Activated CD4-positive, alpha-beta memory T cell treated with anti-CD3 and anti-CD28 coated beads, Interleukin-2, amount 10 ng/mL, durations not matched to agents 7 days and 5 days (primary cell): ENCODE measurements around the gene NUAK2. TPM values are rescaled to one million over a fixed set of nuclear protein-coding genes. Genes with fewer than 3 reads are reported as not detected.

Source experiments
- CTCF ChIA-PET: fragments of 350-600 bp; sonication (Branson Sonifier 250); formaldehyde crosslinking; loops from one replicate; lab custom pipeline; 2021; ENCODE audit warnings: antibody characterized with exemption, inconsistent platforms; lab: Charles Lee
- POLR2A ChIA-PET: fragments of 350-600 bp; sonication (Branson Sonifier 250); formaldehyde crosslinking; loops from one replicate; lab custom pipeline; 2021; ENCODE audit warnings: antibody characterized with exemption; lab: Charles Lee
- DNase-seq: peaks from one replicate; pipeline ENCODE4 v3.0.0-alpha.2; 2020
- H3K27ac Mint-ChIP-seq: one replicate; pipeline ENCODE4 v1.8.0; 2021; ENCODE audit warnings: mild to moderate bottlenecking, mixed read lengths
- H3K27me3 Mint-ChIP-seq: one replicate; pipeline ENCODE4 v1.8.0; 2021; ENCODE audit warnings: mixed read lengths
- H3K36me3 Mint-ChIP-seq: one replicate; pipeline ENCODE4 v1.8.0; 2021; ENCODE audit warnings: low read depth, mixed read lengths
- H3K4me1 Mint-ChIP-seq: one replicate; pipeline ENCODE4 v1.8.0; 2021; ENCODE audit warnings: mixed read lengths
- H3K4me3 Mint-ChIP-seq: one replicate; pipeline ENCODE4 v1.8.0; 2021; ENCODE audit warnings: mild to moderate bottlenecking, mixed read lengths
- H3K9me3 Mint-ChIP-seq: one replicate; pipeline ENCODE4 v1.8.0; 2021; ENCODE audit warnings: mixed read lengths
- total RNA-seq, 2 experiments: library from RNA; stranded (reverse); gene quantifications; one replicate each; pipeline ENCODE4 v1.2.3, GENCODE V29; 2021

NUAK2 gene
- total RNA-seq, 2 experiments from 2014 or later = 12.4 to 13.0 TPM

DNA sequence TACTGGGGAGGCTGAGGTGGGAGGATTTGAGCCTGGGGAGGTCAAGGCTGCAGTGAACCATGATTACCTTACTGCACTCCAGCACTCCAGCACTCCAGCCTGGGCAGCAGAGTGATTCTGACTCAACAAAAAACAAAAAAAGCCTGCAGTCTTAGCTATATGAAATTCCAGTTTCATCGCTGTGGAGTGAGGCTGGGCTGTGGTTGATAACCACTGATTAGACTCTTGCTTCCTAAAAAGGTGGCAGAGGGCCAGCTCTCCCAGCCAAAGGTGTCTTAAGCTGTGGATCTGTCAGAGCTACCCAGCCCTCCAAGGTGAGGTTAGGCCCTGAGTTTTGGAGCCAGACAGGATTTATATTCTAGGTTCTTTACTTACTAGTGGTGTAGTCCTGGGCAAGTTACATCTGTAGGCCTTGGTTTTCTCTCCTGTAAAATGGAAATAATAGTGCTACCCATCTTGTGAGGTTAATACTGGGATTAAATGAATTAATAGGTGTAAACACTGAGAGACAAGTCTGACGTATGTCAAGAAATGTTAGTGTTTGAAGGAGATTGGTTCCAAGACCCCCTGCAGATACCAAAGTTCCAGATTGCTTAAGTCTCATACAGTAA lies 57.9 kb downstream of the NUAK2 start:
- Mint-ChIP-seq H3K4me3 (no peak overlapping the region), H3K36me3 (no peaks in the 10 kb centered on the region), H3K27ac (no peak overlapping the region), H3K27me3 (no peaks in the 10 kb centered on the region), H3K9me3 (no peaks in the 10 kb centered on the region), H3K4me1 (peaks cover 24% of the 10 kb centered on the region)
- DNase-seq = no peak
- POLR2A ChIA-PET = no interaction called here
- CTCF ChIA-PET = interaction anchor here (0.9 to 3.8 kb wide), 3 partner anchors 10 to 61 kb away, joined by 3 to 17 read pairs (median 6); no protein-coding TSS in a partner anchor

DNA sequence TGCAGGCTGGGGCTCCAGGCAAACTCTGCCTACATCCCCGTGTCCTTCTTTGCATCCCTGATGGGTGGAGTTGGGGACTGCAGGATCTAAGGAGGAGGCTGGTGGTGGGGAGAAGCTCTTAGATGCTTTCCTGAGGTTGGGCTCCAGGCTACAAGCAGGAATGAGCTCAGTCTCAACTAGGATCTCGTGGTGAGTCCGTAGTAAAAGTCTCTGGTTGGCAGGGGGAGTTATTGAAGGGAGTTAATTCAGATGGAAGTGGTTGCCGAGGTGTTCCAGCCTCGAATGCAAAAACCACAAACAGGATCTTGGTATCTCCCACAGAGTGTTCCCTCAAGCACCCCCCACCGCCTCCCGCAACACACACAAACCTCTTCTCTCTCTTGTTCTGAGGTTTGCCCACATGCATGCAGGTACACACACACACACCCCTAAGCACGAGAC lies 58.8 kb downstream of the NUAK2 start:
- H3K27me3 Mint-ChIP-seq = no peaks in the 10 kb centered on the region
- no peaks in the 10 kb centered on the region for H3K9me3 Mint-ChIP-seq
- no peak overlapping the region for H3K4me3 Mint-ChIP-seq
- CTCF ChIA-PET = interaction anchor here (0.9 to 3.8 kb wide), 5 partner anchors 11 to 287 kb away, joined by 3 to 17 read pairs (median 3); no protein-coding TSS in a partner anchor
- no peak for DNase-seq
- H3K36me3 Mint-ChIP-seq = no peaks in the 10 kb centered on the region
- H3K27ac Mint-ChIP-seq = no peak overlapping the region
- POLR2A ChIA-PET = no interaction called here
- H3K4me1 Mint-ChIP-seq = peaks cover 24% of the 10 kb centered on the region

DNA sequence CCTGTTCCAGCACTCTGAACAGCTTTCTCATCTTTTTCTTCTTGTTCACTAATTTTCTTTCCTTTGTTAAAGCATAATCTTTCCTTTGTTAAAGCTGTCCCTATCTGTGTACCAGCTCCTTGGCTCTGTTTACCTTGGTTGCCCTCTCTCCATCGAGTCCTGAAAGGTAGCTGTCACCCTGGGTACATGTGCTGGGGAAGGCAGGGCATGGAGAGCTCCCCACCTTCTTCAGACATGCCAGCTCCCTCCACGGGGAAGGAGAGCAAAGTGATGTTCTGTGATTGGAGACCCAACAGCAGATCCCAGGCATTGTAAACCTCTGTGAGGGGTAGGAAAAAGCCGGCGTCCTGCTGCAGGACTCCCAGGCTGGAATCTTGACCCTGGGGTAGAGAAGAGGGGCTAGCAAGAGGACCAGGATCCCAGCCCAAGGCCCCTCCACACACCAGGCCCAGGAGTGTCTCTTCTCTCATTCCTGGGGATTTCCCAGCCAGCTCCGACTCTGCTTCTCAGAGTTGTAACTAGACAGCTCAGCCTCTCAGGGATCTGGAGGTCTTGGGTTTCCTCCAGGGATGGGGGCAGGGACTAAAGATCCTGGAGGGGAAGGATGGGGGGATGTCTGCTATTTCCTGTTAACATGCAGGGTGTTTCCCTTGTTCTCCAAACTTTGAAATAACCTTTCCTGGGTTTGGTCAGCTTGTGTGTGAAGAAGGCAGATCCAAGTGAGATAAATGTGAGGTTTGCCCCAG lies 59.4 kb downstream of the NUAK2 start:
- Mint-ChIP-seq H3K9me3 (no peaks in the 10 kb centered on the region), H3K36me3 (no peaks in the 10 kb centered on the region), H3K27me3 (no peaks in the 10 kb centered on the region), H3K4me3 (no peak overlapping the region), H3K27ac (no peak overlapping the region), H3K4me1 (peaks cover 20% of the 10 kb centered on the region)
- POLR2A ChIA-PET = interaction anchor here (1.2 kb wide), 2 partner anchors 11 to 23 kb away, joined by 3 read pairs; no protein-coding TSS in a partner anchor
- no peak for DNase-seq
- CTCF ChIA-PET = interaction anchor here (0.8 to 3.8 kb wide), 8 partner anchors 11 to 286 kb away, joined by 3 to 17 read pairs (median 3); no protein-coding TSS in a partner anchor

DNA sequence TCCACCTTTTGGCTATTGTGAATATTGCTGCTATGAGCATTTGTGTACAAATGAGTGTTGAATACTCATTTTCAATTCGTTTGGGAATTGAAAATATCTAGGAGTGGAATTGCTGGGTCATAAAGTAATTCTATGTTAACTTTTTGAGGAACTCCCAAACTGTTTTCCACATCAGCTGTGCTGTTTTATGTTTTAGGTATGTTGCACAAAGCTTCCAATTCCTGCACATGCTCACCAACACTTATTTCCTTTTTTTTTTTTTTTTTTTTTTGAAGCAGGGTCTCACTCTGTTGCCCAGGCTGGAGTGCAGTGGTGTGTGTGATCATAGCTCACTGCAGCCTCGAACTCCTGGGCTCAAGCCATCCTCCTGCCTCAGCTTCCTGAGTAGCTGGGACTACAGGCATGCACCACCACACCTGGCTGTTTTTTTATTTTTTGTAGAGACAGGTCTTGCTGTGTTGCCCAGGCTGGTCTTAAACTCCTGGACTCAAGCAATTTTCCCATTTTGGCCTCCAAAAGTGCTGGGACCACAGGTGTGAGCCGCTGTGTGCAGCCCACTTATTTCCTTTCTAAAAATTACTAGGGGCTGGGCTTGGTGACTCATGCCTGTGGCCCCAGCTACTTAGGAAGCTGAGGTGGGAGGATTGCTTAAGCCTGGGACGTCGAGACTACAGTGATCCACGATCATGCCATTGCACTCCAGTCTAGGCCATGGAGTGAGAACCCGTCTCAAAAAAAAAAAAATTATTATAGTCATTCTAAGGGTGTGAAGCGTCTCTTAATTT lies 60.4 kb downstream of the NUAK2 start:
- Mint-ChIP-seq H3K36me3 (no peaks in the 10 kb centered on the region), H3K9me3 (no peaks in the 10 kb centered on the region), H3K27ac (no peak overlapping the region), H3K4me1 (peaks cover 20% of the 10 kb centered on the region), H3K27me3 (peaks cover 2% of the 10 kb centered on the region), H3K4me3 (no peak overlapping the region)
- ChIA-PET CTCF (interaction anchor here (0.8 to 8.8 kb wide), 9 partner anchors 9 to 273 kb away, joined by 3 to 92 read pairs (median 4); partner anchors contain the start of gene TMCC2), POLR2A (interaction anchor here (1.2 kb wide), 2 partner anchors 12 to 24 kb away, joined by 3 read pairs; no protein-coding TSS in a partner anchor)
- no peak for DNase-seq

DNA sequence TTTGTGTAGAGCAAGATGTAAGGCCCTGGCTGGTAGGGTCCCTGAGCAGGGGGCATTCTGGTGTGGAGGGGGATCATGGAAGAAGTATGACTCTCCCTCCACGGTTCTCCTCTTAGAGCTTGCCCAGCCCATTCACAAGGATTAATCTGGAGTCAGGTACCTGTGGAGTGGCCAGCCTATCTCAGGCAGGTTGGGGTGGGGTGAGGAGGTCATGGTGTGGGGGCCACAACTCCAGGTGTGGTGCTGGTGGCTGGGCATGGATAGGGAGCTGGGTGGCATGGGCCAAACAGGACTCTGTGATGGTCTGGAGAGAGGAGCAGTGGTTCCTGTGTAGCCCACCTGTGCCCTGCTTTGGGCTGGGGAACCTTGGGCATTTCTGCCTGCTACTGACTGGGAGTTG lies 61.5 kb downstream of the NUAK2 start:
- ChIA-PET CTCF (interaction anchor here (1.0 to 8.8 kb wide), 10 partner anchors 9 to 272 kb away, joined by 3 to 92 read pairs (median 8); partner anchors contain the start of gene TMCC2), POLR2A (interaction anchor here (0.6 kb wide), 1 partner anchor 41 kb away, joined by 3 read pairs; no protein-coding TSS in a partner anchor)
- no peaks in the 10 kb centered on the region for H3K9me3 Mint-ChIP-seq
- DNase-seq = no peak
- no peaks in the 10 kb centered on the region for H3K36me3 Mint-ChIP-seq
- H3K4me3 Mint-ChIP-seq = no peak overlapping the region
- peaks cover 20% of the 10 kb centered on the region for H3K4me1 Mint-ChIP-seq
- H3K27ac Mint-ChIP-seq = no peak overlapping the region
- H3K27me3 Mint-ChIP-seq = peaks cover 2% of the 10 kb centered on the region

DNA sequence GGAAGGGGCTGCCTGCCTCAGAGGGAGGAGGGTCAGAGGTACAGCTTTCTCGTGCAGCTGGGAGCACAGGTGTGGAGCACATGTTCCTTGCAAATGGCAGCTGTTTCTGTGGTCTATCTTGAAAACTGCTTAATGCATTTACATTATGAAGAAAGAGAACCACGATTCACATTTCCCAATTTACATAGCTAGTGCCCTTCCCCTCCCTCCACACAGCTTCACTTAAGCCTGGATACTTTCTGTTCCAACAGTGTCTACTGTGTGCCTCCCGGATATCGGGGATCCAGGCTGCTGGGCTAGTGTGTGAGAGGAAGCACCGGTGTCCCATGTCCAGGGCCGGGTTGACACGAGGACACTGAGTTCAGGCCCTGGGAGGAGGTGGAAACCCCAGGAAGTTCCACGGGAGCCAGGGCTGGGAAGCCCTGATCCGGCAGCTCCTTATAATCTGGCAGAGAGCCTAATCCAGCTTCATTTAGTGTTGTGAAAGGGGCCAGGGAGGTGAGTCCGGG lies 62.2 kb downstream of the NUAK2 start:
- ChIA-PET POLR2A (no interaction called here), CTCF (interaction anchor here (1.7 to 8.8 kb wide), 7 partner anchors 9 to 270 kb away, joined by 4 to 92 read pairs (median 13); partner anchors contain the start of gene TMCC2)
- Mint-ChIP-seq H3K27ac (no peak overlapping the region), H3K27me3 (peaks cover 2% of the 10 kb centered on the region), H3K4me3 (no peak overlapping the region), H3K4me1 (peaks cover 20% of the 10 kb centered on the region), H3K36me3 (no peaks in the 10 kb centered on the region), H3K9me3 (no peaks in the 10 kb centered on the region)
- DNase-seq = no peak

DNA sequence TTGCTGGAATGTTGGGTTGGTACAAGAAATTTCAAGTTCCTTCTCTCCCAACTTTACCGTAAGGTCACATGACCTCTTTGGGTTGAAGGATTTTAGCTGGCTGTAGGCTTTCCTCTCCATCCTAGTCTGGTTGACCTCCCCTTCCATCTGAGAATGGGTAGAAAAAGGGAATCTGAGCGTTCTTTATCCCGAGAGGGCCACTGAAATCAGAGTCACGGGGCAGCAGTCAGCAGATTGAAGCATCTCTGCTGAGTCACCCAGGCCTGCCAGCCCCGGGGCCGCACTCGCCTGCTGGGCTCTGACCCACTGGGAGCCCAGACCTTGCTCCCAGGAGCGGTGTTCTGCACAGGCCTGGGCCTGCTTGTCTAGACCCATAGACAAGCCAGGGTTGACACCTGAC lies 62.8 kb downstream of the NUAK2 start:
- H3K4me3 Mint-ChIP-seq = no peak overlapping the region
- no peak overlapping the region for H3K27ac Mint-ChIP-seq
- no peak for DNase-seq
- ChIA-PET CTCF (interaction anchor here (1.7 to 8.8 kb wide), 6 partner anchors 8 to 270 kb away, joined by 4 to 92 read pairs (median 14); partner anchors contain the start of gene TMCC2), POLR2A (interaction anchor here (1.6 kb wide), 1 partner anchor 13 kb away, joined by 4 read pairs; no protein-coding TSS in a partner anchor)
- H3K4me1 Mint-ChIP-seq = peaks cover 18% of the 10 kb centered on the region
- no peaks in the 10 kb centered on the region for H3K36me3 Mint-ChIP-seq
- no peaks in the 10 kb centered on the region for H3K9me3 Mint-ChIP-seq
- peaks cover 2% of the 10 kb centered on the region for H3K27me3 Mint-ChIP-seq

DNA sequence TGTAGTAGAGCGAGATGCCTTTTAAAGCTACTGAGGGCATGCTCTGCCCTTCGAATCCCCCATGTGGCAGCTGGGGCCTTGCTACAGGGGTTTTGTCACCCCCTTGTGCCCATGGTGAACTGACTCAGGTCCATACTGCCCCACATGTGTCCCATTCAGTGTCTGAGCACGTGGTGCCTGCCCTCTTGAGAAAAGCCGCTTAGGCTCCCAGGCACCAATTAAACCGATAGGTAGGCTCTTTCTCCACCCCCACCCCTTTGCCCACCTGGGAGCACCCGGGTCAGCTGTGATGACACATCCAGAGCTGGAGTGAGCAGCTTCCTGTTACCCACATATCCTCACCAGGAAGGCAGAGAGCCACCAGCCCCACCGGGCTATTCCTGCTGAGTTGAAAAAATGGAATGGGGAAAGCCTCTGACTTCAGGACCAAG lies 63.3 kb downstream of the NUAK2 start:
- CTCF ChIA-PET = interaction anchor here (0.7 to 8.8 kb wide), 8 partner anchors 8 to 269 kb away, joined by 3 to 92 read pairs (median 9); partner anchors contain the start of gene TMCC2
- POLR2A ChIA-PET = interaction anchor here (1.6 kb wide), 1 partner anchor 13 kb away, joined by 4 read pairs; no protein-coding TSS in a partner anchor

DNA sequence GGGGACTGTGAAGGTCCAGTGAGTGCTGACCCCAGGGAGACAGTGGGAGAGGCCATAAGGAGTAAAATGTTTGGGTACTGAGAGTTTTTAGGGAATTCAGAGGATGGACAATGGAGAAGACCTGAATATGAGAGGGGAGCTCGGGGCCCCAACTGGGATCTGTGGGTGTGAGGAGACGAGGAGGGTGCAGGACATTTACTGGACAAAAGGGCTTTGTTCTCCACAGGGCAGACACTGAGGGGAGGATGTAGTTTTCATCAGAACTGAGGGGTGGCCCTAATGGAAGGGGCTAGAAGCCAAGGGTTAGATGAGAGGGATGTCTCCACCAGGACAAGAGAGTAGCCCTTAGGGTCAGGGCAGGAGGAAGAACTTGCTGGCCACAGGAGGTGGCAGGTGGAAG lies 63.8 kb downstream of the NUAK2 start:
- peaks cover 10% of the 10 kb centered on the region for H3K4me1 Mint-ChIP-seq

More for the DNA sequence above, 63.3 kb downstream of the NUAK2 start:
- H3K27ac Mint-ChIP-seq = no peak overlapping the region
- no peak for DNase-seq
- no peak overlapping the region for H3K4me3 Mint-ChIP-seq
- H3K9me3 Mint-ChIP-seq = no peaks in the 10 kb centered on the region
- no peaks in the 10 kb centered on the region for H3K36me3 Mint-ChIP-seq
- H3K27me3 Mint-ChIP-seq = peaks cover 2% of the 10 kb centered on the region
- peaks cover 15% of the 10 kb centered on the region for H3K4me1 Mint-ChIP-seq

DNA sequence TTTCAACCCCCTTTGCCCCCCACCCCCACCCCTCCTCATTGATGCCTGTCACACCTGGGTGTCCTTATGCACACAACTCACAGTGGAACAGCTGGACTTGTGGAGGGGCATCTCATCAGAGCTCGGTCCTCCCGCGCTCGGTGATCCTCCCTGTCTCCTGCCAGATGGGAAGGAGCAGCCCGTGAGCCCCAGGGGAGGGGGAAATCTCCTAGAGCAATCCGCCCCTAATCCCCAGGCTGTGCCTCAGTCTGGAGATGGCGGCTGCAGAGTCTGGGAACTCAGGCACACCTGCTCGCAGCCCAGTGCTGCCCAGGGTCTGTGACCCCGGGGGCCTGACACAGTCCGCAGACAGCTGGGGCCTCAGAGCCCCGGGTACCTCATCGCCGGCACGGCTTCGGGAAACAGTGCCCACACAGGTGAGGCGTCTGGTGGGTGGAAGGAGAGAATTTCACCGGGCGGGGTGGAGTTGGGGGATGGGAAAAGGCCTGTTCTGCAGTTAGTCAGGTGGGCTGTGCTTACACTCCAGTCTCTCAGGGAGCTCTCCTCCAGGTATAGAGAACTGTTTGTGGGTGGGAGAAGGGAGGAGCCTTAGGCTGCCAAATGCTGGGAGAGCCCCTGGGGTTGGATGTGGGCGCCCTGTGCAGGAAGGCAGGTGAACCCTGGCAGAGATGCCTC lies 64.5 kb downstream of the NUAK2 start:
- peaks cover 2% of the 10 kb centered on the region for H3K27me3 Mint-ChIP-seq
- DNase-seq = no peak
- H3K36me3 Mint-ChIP-seq = no peaks in the 10 kb centered on the region
- peaks cover 5% of the 10 kb centered on the region for H3K4me1 Mint-ChIP-seq
- H3K27ac Mint-ChIP-seq = no peak overlapping the region
- CTCF ChIA-PET = interaction anchor here (0.7 to 8.8 kb wide), 25 partner anchors 8 to 450 kb away, joined by 3 to 92 read pairs (median 7); partner anchors contain the start of genes RBBP5 and TMCC2
- no peak overlapping the region for H3K4me3 Mint-ChIP-seq
- no peaks in the 10 kb centered on the region for H3K9me3 Mint-ChIP-seq
- POLR2A ChIA-PET = interaction anchor here (1.6 to 2.7 kb wide), 2 partner anchors 14 to 28 kb away, joined by 4 to 15 read pairs; partner anchors contain the start of gene TMCC2

More for the DNA sequence above, 63.8 kb downstream of the NUAK2 start:
- Mint-ChIP-seq H3K9me3 (no peaks in the 10 kb centered on the region), H3K27ac (no peak overlapping the region), H3K27me3 (peaks cover 2% of the 10 kb centered on the region), H3K36me3 (no peaks in the 10 kb centered on the region), H3K4me3 (no peak overlapping the region)
- no peak for DNase-seq
- CTCF ChIA-PET = interaction anchor here (0.7 to 8.8 kb wide), 7 partner anchors 13 to 269 kb away, joined by 3 to 92 read pairs (median 16); partner anchors contain the start of gene TMCC2
- POLR2A ChIA-PET = interaction anchor here (1.6 kb wide), 1 partner anchor 14 kb away, joined by 4 read pairs; no protein-coding TSS in a partner anchor
